Fibroblast of lung (primary cell): ENCODE measurements around the gene CDKAL1.

Source experiments
- EZH2 ChIP-seq: IDR thresholded peaks from 2 replicates; pipeline ENCODE4 v1.5.1; 2012; ENCODE audit warnings: low read length, control low read depth, mild to moderate bottlenecking; ENCODE audit errors: missing control alignments
- TF ChIP-seq, protein P1 (sequence below), 2 donors: IDR thresholded peaks in 1 of 2; conservative IDR thresholded peaks in 1 of 2; 1 replicate in 1 of 2; 2 replicates in 1 of 2; pipeline ENCODE4 v1.5.1; 2011 to 2012; ENCODE audit warnings: low read length in 2 of 2, control low read depth in 1 of 2, inconsistent platforms in 1 of 2, low read depth in 1 of 2, mild to moderate bottlenecking in 1 of 2

DNA sequence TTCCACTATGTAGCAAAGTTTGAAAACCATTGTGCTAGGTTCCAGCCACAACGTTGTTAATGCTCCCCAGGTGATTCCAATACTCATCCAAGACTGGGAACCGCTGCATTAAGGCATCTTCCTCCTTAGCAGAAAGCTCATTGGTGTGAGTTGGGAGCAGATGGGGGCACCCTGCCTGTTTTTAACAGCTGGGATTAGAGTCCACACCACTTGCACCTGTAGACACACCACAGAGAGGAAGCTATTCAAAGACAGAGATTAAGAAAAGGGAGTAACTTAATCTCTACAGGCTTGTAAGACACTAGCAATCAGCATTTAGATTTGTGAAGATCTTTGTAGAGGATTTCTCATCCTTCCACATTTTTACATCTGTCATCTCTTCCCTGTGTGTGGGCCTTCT is 725.4 kb downstream of the CDKAL1 start:
- TF ChIP-seq, protein P1, sequence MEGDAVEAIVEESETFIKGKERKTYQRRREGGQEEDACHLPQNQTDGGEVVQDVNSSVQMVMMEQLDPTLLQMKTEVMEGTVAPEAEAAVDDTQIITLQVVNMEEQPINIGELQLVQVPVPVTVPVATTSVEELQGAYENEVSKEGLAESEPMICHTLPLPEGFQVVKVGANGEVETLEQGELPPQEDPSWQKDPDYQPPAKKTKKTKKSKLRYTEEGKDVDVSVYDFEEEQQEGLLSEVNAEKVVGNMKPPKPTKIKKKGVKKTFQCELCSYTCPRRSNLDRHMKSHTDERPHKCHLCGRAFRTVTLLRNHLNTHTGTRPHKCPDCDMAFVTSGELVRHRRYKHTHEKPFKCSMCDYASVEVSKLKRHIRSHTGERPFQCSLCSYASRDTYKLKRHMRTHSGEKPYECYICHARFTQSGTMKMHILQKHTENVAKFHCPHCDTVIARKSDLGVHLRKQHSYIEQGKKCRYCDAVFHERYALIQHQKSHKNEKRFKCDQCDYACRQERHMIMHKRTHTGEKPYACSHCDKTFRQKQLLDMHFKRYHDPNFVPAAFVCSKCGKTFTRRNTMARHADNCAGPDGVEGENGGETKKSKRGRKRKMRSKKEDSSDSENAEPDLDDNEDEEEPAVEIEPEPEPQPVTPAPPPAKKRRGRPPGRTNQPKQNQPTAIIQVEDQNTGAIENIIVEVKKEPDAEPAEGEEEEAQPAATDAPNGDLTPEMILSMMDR (conservative IDR thresholded peaks at IDR 0.05 in 1 of 2, IDR thresholded peaks at IDR 0.05 in 1 of 2; ENCODE audit: low read depth in 1 of 2, low read length in 2 of 2): no peak
- no peak for TF ChIP-seq EZH2
